Upper lobe of left lung (tissue), 4 donors: Measurements from ENCODE around the gene HECTD4.

Source experiments
- EP300 ChIP-seq, 4 donors: sonication (generic); formaldehyde crosslinking; IDR thresholded peaks; one replicate each; pipeline ENCODE4 v1.5.1; 2017; ENCODE audit warnings: antibody characterized with exemption in 4 of 4, control low read depth in 2 of 4
- POLR2A ChIP-seq, 4 donors: fragments of 450-650 bp; IDR thresholded peaks; one replicate each; pipeline ENCODE4 v1.5.1; 2016 to 2017; ENCODE audit warnings: antibody characterized with exemption in 4 of 4, mild to moderate bottlenecking in 2 of 4
- POLR2AphosphoS5 ChIP-seq, 2 donors: sonication (generic); formaldehyde crosslinking; IDR thresholded peaks; one replicate each; pipeline ENCODE4 v1.5.1; 2017; ENCODE audit warnings: antibody characterized with exemption in 2 of 2
- TF ChIP-seq, protein P1 (sequence below), 6 experiments: fragments of 450-650 bp in 4 of 6; fragments of 200-600 bp in 2 of 6; sonication (generic) in 2 of 6; IDR thresholded peaks; one replicate each; pipeline ENCODE4 v1.5.1; 2016 to 2019; ENCODE audit warnings: antibody characterized with exemption in 6 of 6

DNA sequence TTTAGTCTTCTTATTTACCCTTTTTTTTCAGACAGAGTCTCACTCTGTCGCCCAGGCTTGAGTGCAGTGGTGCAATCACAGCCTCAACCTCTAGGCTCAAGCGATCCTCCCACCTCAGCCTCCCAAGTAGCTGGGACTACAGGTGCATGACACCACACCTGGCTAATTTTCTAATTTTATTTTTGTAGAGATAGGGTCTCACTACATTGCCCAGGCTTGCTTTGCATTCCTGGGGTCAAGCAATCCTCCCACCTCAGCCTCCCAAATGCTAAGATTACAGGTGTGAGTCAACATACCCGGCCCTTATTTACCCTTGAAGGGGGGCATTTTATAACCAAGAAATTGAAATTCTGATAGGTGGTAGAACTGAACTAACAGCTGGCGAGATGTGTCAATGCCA is 21.0 kb downstream of the HECTD4 start:
- TF ChIP-seq, protein P1, sequence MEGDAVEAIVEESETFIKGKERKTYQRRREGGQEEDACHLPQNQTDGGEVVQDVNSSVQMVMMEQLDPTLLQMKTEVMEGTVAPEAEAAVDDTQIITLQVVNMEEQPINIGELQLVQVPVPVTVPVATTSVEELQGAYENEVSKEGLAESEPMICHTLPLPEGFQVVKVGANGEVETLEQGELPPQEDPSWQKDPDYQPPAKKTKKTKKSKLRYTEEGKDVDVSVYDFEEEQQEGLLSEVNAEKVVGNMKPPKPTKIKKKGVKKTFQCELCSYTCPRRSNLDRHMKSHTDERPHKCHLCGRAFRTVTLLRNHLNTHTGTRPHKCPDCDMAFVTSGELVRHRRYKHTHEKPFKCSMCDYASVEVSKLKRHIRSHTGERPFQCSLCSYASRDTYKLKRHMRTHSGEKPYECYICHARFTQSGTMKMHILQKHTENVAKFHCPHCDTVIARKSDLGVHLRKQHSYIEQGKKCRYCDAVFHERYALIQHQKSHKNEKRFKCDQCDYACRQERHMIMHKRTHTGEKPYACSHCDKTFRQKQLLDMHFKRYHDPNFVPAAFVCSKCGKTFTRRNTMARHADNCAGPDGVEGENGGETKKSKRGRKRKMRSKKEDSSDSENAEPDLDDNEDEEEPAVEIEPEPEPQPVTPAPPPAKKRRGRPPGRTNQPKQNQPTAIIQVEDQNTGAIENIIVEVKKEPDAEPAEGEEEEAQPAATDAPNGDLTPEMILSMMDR (IDR thresholded peaks at IDR 0.05) = no peak
- TF ChIP-seq EP300 (IDR thresholded peaks at IDR 0.05) = no peak
- TF ChIP-seq POLR2A (IDR thresholded peaks at IDR 0.05) = no peak
- TF ChIP-seq POLR2AphosphoS5 (IDR thresholded peaks at IDR 0.05) = no peak
